ENCODE data around the gene ABCG1.

The ABCG1 gene

GRCh38 chr21:42310411-42311001, 91.6 kb downstream of the ABCG1 start:
- TF ChIP-seq CTCF (IDR thresholded peaks at IDR 0.05; ENCODE audit: extremely low read depth, insufficient read depth, missing control alignments) = no peak
- in situ Hi-C loops (cut with MboI; ENCODE audit: low pct_unique_long_range_greater_than_20kb, low sequenced_read_pairs, unreplicated experiment) = loop anchor here (10.0 kb wide), 1 partner anchor 134 kb away; no protein-coding TSS in a partner anchor

GRCh38 chr21:42311160-42311559, 92.2 kb downstream of the ABCG1 start:
- in situ Hi-C loops (cut with MboI; ENCODE audit: low pct_unique_long_range_greater_than_20kb, low sequenced_read_pairs, unreplicated experiment) = loop anchor here (10.0 kb wide), 1 partner anchor 134 kb away; no protein-coding TSS in a partner anchor
- TF ChIP-seq CTCF (IDR thresholded peaks at IDR 0.05; ENCODE audit: extremely low read depth, insufficient read depth, missing control alignments) = no peak

More at GRCh38 chr21:42310411-42311001, 91.6 kb downstream of the ABCG1 start:
- no peak for DNase-seq (ENCODE audit: low spot score)

GRCh38 chr21:42311816-42312625, 93.1 kb downstream of the ABCG1 start:
- DNase-seq (ENCODE audit: low spot score) = no peak
- in situ Hi-C loops (cut with MboI; ENCODE audit: low pct_unique_long_range_greater_than_20kb, low sequenced_read_pairs, unreplicated experiment) = loop anchor here (10.0 kb wide), 1 partner anchor 133 kb away; no protein-coding TSS in a partner anchor
- no peak for TF ChIP-seq CTCF (IDR thresholded peaks at IDR 0.05; ENCODE audit: extremely low read depth, insufficient read depth, missing control alignments)

More at GRCh38 chr21:42311160-42311559, 92.2 kb downstream of the ABCG1 start:
- no peak for DNase-seq (ENCODE audit: low spot score)

GRCh38 chr21:42312626-42313104, 93.7 kb downstream of the ABCG1 start:
- in situ Hi-C loops (cut with MboI; ENCODE audit: low pct_unique_long_range_greater_than_20kb, low sequenced_read_pairs, unreplicated experiment) = loop anchor here (10.0 kb wide), 1 partner anchor 132 kb away; no protein-coding TSS in a partner anchor
- no peak for TF ChIP-seq CTCF (IDR thresholded peaks at IDR 0.05; ENCODE audit: extremely low read depth, insufficient read depth, missing control alignments)
- DNase-seq (ENCODE audit: low spot score) = no peak

GRCh38 chr21:42313501-42313969, 94.6 kb downstream of the ABCG1 start:
- no peak for TF ChIP-seq CTCF (IDR thresholded peaks at IDR 0.05; ENCODE audit: extremely low read depth, insufficient read depth, missing control alignments)
- DNase-seq (ENCODE audit: low spot score) = no peak
- in situ Hi-C loops (cut with MboI; ENCODE audit: low pct_unique_long_range_greater_than_20kb, low sequenced_read_pairs, unreplicated experiment) = loop anchor here (10.0 kb wide), 1 partner anchor 131 kb away; no protein-coding TSS in a partner anchor

- in situ Hi-C loops (cut with MboI; ENCODE audit: low pct_unique_long_range_greater_than_20kb, low sequenced_read_pairs, unreplicated experiment) = loop anchor here (10.0 kb wide), 1 partner anchor 130 kb away; no protein-coding TSS in a partner anchor
- TF ChIP-seq CTCF (IDR thresholded peaks at IDR 0.05; ENCODE audit: extremely low read depth, insufficient read depth, missing control alignments) = no peak
- no peak for DNase-seq (ENCODE audit: low spot score)
Measured at GRCh38 chr21:42314616-42315295, 95.8 kb downstream of the ABCG1 start.
